Measurements from ENCODE around the gene PLEKHF1.

PLEKHF1 gene

DNA sequence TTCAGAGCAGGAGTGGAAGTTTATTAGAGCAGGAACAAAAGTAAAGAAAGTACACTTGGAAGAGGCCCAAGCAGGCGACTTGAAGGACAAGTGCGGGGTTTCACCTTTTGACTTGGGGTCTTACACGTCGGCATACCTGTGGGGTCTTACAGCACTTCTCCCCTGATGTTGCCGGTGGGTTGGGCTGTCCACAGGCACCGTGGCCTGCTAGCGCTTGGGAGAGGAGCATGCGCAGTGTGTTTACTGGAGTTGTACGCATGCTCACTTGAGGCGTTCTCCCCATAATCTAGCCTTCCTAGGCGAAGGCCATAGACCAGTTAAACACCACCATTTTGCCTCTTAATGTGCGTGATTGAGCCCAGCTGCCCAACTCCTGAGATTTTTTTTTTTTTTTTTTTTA lies 25.0 kb upstream of the PLEKHF1 start:
- Histone ChIP-seq H4K91ac (ENCODE audit: low read length) (no peak overlapping the region), H3K36me3 (ENCODE audit: control insufficient read depth in 1 of 2, insufficient read depth in 2 of 2, low read depth in 1 of 2, low read length in 2 of 2) (no peaks in the 10 kb centered on the region), H3K4ac (ENCODE audit: low read depth in 1 of 2, low read length in 2 of 2) (no peak overlapping the region), H3K23ac (ENCODE audit: low read length in 2 of 2) (no peak overlapping the region), H4K8ac (ENCODE audit: low read length) (no peak overlapping the region), H3K79me1 (replicated peaks; ENCODE audit: low read length, poor library complexity, severe bottlenecking) (no peaks in the 10 kb centered on the region), H3K27ac (ENCODE audit: low read length, poor library complexity, severe bottlenecking) (no peak overlapping the region), H3K4me1 (ENCODE audit: control insufficient read depth, insufficient read depth, low read depth, low read length) (no peaks in the 10 kb centered on the region), H3K4me2 (ENCODE audit: low read length, poor library complexity, severe bottlenecking) (no peak overlapping the region), H2BK15ac (ENCODE audit: low read depth, poor library complexity, severe bottlenecking) (no peak overlapping the region), H2AK5ac (ENCODE audit: low read length, severe bottlenecking) (no peak overlapping the region), H3K14ac (ENCODE audit: low read length in 2 of 2) (no peak overlapping the region), H3K4me3 (ENCODE audit: insufficient read depth in 1 of 2, low read depth in 1 of 2, low read length in 2 of 2) (no peak overlapping the region), H3K18ac (ENCODE audit: low read depth in 1 of 2, low read length in 2 of 2) (no peak overlapping the region), H2BK5ac (ENCODE audit: low read depth, low read length, poor library complexity, severe bottlenecking) (no peak overlapping the region), H3K27me3 (ENCODE audit: control insufficient read depth in 1 of 2, insufficient read depth in 1 of 2, low read length in 2 of 2) (peaks cover 3 to 11% of the 10 kb centered on the region in 2 experiments), H2BK12ac (ENCODE audit: low read length in 2 of 2) (no peak overlapping the region), H3K9me3 (ENCODE audit: control insufficient read depth, low read length) (no peaks in the 10 kb centered on the region), H2BK120ac (ENCODE audit: low read depth, low read length) (no peak overlapping the region), H3K9ac (ENCODE audit: low read length) (no peak overlapping the region), H2AFZ (ENCODE audit: low read depth, low read length) (no peak overlapping the region)
- 96% methylated on average over 10 of the region's 12 CpGs for WGBS
- DNase-seq: no peak

DNA sequence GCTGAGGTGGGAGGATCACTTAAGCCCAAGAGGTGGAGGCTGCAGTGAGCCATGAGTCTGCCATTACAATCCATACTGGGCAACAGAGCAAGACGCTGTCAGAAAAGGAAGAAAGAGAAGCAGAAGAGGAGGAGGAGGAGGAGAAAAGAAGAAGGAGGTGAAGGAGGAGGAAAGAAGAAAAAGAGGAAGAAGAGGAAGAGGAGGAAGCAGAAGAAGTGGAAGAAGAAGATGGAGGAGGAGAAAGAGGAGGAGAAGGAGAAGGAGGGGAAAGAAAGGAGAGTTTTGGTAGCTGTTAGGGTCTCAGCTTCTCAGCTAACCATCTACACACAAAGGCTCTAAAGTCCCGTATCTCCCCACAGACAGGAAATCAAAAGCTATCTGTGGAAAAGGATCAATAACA lies 23.7 kb upstream of the PLEKHF1 start:
- Histone ChIP-seq H3K4me2 (ENCODE audit: low read length, poor library complexity, severe bottlenecking) (no peak overlapping the region), H4K8ac (ENCODE audit: low read length) (no peak overlapping the region), H3K4ac (ENCODE audit: low read depth in 1 of 2, low read length in 2 of 2) (no peak overlapping the region), H2AK5ac (ENCODE audit: low read length, severe bottlenecking) (no peak overlapping the region), H3K27me3 (ENCODE audit: control insufficient read depth in 1 of 2, insufficient read depth in 1 of 2, low read length in 2 of 2) (peaks cover 11 to 13% of the 10 kb centered on the region in 2 experiments), H3K14ac (ENCODE audit: low read length in 2 of 2) (no peak overlapping the region), H3K27ac (ENCODE audit: low read length, poor library complexity, severe bottlenecking) (no peak overlapping the region), H4K91ac (ENCODE audit: low read length) (no peak overlapping the region), H2AFZ (ENCODE audit: low read depth, low read length) (no peak overlapping the region), H2BK12ac (ENCODE audit: low read length in 2 of 2) (no peak overlapping the region), H2BK15ac (ENCODE audit: low read depth, poor library complexity, severe bottlenecking) (no peak overlapping the region), H2BK5ac (ENCODE audit: low read depth, low read length, poor library complexity, severe bottlenecking) (no peak overlapping the region), H3K36me3 (ENCODE audit: control insufficient read depth in 1 of 2, insufficient read depth in 2 of 2, low read depth in 1 of 2, low read length in 2 of 2) (no peaks in the 10 kb centered on the region), H3K4me1 (ENCODE audit: control insufficient read depth, insufficient read depth, low read depth, low read length) (no peaks in the 10 kb centered on the region), H3K4me3 (ENCODE audit: insufficient read depth in 1 of 2, low read depth in 1 of 2, low read length in 2 of 2) (no peak overlapping the region), H3K23ac (ENCODE audit: low read length in 2 of 2) (no peak overlapping the region), H3K9me3 (ENCODE audit: control insufficient read depth, low read length) (no peaks in the 10 kb centered on the region), H3K9ac (ENCODE audit: low read length) (no peak overlapping the region), H2BK120ac (ENCODE audit: low read depth, low read length) (no peak overlapping the region), H3K18ac (ENCODE audit: low read depth in 1 of 2, low read length in 2 of 2) (no peak overlapping the region), H3K79me1 (replicated peaks; ENCODE audit: low read length, poor library complexity, severe bottlenecking) (no peaks in the 10 kb centered on the region)
- 78% methylated on average over 2 of the region's 2 CpGs for WGBS
- no peak for DNase-seq

DNA sequence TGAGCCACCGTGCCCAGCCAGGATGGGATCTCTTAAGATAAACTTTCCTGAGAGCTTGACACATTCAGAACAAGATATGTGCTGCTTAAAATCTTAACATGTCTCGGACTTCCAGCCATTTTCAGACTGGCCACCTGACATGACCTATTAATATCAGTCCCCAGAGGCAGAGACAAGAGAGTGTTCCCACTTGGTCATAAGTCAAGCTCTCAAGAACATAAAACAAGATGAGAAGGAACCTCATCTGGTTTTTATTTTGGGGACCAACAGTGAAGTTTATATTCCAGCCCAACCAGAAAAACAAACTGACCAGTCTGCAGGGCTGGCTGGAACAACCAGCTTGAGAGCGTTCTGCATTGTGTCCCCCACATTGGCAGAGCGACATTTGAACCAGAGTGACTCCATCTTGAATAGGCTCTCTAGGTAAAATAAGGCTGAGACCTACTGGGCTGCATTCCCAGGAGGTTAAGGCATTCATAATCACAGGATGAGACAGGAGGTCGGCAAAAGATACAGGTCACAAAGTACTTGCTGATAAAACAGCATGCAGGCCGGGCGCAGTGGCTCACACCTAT lies 21.8 kb upstream of the PLEKHF1 start:
- no peak overlapping the region for H3K4ac ChIP-seq (ENCODE audit: low read depth in 1 of 2, low read length in 2 of 2)
- no peak overlapping the region for H3K27ac ChIP-seq (ENCODE audit: low read length, poor library complexity, severe bottlenecking)
- H2BK15ac ChIP-seq (ENCODE audit: low read depth, poor library complexity, severe bottlenecking): no peak overlapping the region
- no peak overlapping the region for H2BK12ac ChIP-seq (ENCODE audit: low read length in 2 of 2)
- H3K23ac ChIP-seq (ENCODE audit: low read length in 2 of 2): no peak overlapping the region
- H3K27me3 ChIP-seq (ENCODE audit: control insufficient read depth in 1 of 2, insufficient read depth in 1 of 2, low read length in 2 of 2): peaks cover 4 to 13% of the 10 kb centered on the region in 2 experiments
- H3K79me1 ChIP-seq (replicated peaks; ENCODE audit: low read length, poor library complexity, severe bottlenecking): no peaks in the 10 kb centered on the region
- DNase-seq: no peak
- H2AK5ac ChIP-seq (ENCODE audit: low read length, severe bottlenecking): no peak overlapping the region
- 83% methylated on average over 7 of the region's 7 CpGs for WGBS
- no peak overlapping the region for H3K18ac ChIP-seq (ENCODE audit: low read depth in 1 of 2, low read length in 2 of 2)
- H3K4me3 ChIP-seq (ENCODE audit: insufficient read depth in 1 of 2, low read depth in 1 of 2, low read length in 2 of 2): no peak overlapping the region
- no peak overlapping the region for H4K8ac ChIP-seq (ENCODE audit: low read length)
- H2BK5ac ChIP-seq (ENCODE audit: low read depth, low read length, poor library complexity, severe bottlenecking): no peak overlapping the region
- no peak overlapping the region for H3K4me2 ChIP-seq (ENCODE audit: low read length, poor library complexity, severe bottlenecking)
- no peak overlapping the region for H2AFZ ChIP-seq (ENCODE audit: low read depth, low read length)
- no peak overlapping the region for H2BK120ac ChIP-seq (ENCODE audit: low read depth, low read length)
- no peaks in the 10 kb centered on the region for H3K36me3 ChIP-seq (ENCODE audit: control insufficient read depth in 1 of 2, insufficient read depth in 2 of 2, low read depth in 1 of 2, low read length in 2 of 2)
- no peak overlapping the region for H3K9ac ChIP-seq (ENCODE audit: low read length)
- H3K14ac ChIP-seq (ENCODE audit: low read length in 2 of 2): no peak overlapping the region
- no peaks in the 10 kb centered on the region for H3K9me3 ChIP-seq (ENCODE audit: control insufficient read depth, low read length)
- H4K91ac ChIP-seq (ENCODE audit: low read length): no peak overlapping the region
- H3K4me1 ChIP-seq (ENCODE audit: control insufficient read depth, insufficient read depth, low read depth, low read length): no peaks in the 10 kb centered on the region

GRCh38 chr19:29644210-29644609 lies 21.1 kb upstream of the PLEKHF1 start:
- WGBS: 79% methylated on average over 6 of the region's 6 CpGs
- Histone ChIP-seq H3K9me3 (ENCODE audit: control insufficient read depth, low read length) (no peaks in the 10 kb centered on the region), H3K27ac (ENCODE audit: low read length, poor library complexity, severe bottlenecking) (no peak overlapping the region), H3K27me3 (ENCODE audit: control insufficient read depth in 1 of 2, insufficient read depth in 1 of 2, low read length in 2 of 2) (peaks cover 4 to 13% of the 10 kb centered on the region in 2 experiments), H3K4ac (ENCODE audit: low read depth in 1 of 2, low read length in 2 of 2) (no peak overlapping the region), H3K14ac (ENCODE audit: low read length in 2 of 2) (no peak overlapping the region), H2AK5ac (ENCODE audit: low read length, severe bottlenecking) (no peak overlapping the region), H3K4me3 (ENCODE audit: insufficient read depth in 1 of 2, low read depth in 1 of 2, low read length in 2 of 2) (no peak overlapping the region), H2BK15ac (ENCODE audit: low read depth, poor library complexity, severe bottlenecking) (no peak overlapping the region), H3K4me1 (ENCODE audit: control insufficient read depth, insufficient read depth, low read depth, low read length) (no peaks in the 10 kb centered on the region), H4K91ac (ENCODE audit: low read length) (no peak overlapping the region), H2BK5ac (ENCODE audit: low read depth, low read length, poor library complexity, severe bottlenecking) (no peak overlapping the region), H2BK12ac (ENCODE audit: low read length in 2 of 2) (no peak overlapping the region), H3K18ac (ENCODE audit: low read depth in 1 of 2, low read length in 2 of 2) (no peak overlapping the region), H2AFZ (ENCODE audit: low read depth, low read length) (no peak overlapping the region), H3K79me1 (replicated peaks; ENCODE audit: low read length, poor library complexity, severe bottlenecking) (no peaks in the 10 kb centered on the region), H4K8ac (ENCODE audit: low read length) (no peak overlapping the region), H3K4me2 (ENCODE audit: low read length, poor library complexity, severe bottlenecking) (no peak overlapping the region), H3K9ac (ENCODE audit: low read length) (no peak overlapping the region), H2BK120ac (ENCODE audit: low read depth, low read length) (no peak overlapping the region), H3K36me3 (ENCODE audit: control insufficient read depth in 1 of 2, insufficient read depth in 2 of 2, low read depth in 1 of 2, low read length in 2 of 2) (no peaks in the 10 kb centered on the region), H3K23ac (ENCODE audit: low read length in 2 of 2) (no peak overlapping the region)
- DNase-seq: no peak

Data from mesenchymal stem cell (in vitro differentiated cells and primary cell).